HG03571 (cell line): ENCODE measurements around the gene GDF7.

ENCODE experiments used
- ATAC-seq: cut with Tn5 transposase; IDR thresholded peaks from one replicate; pipeline ENCODE4 v1.9.1; 2021; ENCODE audit not compliant: unreplicated experiment

The GDF7 gene

GRCh38 chr2:20660506-20661420 is 6.2 kb upstream of the GDF7 start:
- no peak for ATAC-seq

DNA sequence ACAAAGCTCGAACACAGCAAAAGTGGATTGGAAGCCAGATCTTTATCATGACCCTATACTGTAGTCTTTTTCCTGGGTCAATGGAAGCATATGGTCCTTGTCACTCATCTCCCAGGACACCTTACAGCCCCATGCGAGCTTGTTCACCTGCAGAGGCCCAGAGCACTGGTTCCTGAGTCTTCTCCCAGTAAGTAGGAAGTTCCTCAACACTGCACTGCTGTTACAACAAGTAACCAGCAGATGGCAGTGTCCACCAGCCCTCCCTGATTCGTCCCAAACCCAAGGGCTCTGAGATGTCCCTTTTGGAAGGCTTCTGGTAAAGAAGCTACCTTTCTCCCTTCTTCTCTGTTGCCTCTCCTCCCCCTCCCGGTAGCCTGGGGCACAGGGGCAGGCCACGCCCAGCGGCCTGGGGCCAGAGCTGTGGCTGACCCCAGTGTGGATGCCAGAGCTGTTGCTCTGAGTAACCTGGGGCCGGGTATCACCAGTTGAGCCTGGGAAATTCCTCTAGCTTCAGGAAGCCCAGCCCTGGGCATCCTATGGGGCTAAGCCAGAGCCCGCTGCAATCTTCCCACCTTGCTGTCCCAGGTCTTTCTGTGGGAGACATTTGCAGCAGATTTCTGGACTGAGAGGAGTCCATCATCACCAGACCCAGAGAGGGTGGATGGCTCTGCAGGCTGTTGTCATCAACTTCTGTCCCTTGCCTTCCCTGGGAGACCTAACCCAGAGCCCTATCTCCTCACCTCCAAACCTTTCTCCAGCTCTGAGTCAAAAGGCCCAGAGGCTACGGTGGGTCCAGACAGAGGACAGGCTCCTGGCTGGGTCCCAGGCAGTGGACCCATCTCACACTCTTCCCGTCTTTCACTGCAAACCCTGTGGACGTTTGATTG is 5.3 kb upstream of the GDF7 start:
- peak; percentile 65 for ATAC-seq

- no peak for ATAC-seq
These were observed 4.5 kb upstream of the GDF7 start for GRCh38 chr2:20662308-20662937.

DNA sequence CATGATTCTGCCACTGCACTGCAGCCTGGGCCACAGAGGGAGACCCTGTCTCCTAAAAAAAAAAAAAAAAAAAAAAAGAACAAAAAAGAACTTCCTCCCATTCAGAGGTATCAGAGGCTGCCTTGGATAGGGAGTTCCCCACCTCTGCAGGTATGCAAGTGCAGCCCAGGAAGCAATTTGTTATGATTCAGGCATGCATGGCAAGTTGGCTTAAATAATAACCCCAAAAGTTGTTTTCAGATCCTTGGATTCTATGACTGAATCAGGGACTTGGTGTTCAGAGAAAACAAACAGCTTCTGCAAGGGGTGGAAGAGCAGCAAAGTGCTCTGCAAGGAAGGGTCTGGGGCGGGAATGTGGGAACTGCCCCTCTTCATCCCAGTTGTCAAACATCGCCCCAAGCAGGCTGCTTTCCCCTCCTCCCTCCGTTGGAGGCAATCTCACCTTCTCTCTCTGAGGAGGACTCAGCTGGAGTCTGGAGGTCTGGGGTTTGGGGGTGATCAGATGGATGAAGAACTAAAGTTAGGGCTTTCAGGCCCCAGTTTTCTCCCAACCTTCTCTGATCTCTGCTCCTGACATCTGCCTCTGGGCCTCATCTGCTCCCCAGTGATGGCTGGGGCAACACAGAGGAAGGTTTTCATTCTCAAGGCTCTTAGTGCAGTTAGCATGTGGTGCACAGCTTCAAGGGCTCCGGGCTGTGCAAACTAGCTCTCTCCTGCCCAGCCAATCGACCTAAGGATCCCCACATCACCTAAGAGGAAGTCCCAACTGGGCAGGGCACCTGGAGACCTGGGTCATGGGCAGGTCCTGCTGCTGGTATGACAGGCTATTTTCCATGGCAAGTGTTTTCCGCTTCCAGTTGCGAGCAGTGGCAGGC is 3.5 kb upstream of the GDF7 start:
- ATAC-seq: no peak

GRCh38 chr2:20664071-20664390 is 2.9 kb upstream of the GDF7 start:
- ATAC-seq: no peak

- ATAC-seq: no peak
These were observed 2.3 kb upstream of the GDF7 start for GRCh38 chr2:20664431-20665242.

GRCh38 chr2:20665243-20666004 is 1.5 kb upstream of the GDF7 start:
- no peak for ATAC-seq

DNA sequence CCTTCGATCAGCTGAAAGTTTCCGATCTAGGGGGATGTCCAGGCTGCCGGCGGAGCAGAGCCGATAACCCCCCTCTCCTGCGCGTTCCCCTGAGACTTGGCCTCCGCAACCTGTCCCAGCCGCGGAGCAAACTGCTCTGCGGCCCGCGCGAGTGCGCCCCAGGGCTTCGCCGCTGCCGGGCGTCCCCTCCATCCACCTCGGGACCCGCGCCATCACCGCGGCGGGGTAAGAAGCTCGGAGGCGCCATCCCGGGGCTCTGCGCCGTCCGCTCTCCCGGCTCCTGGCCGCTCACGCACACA is 990 bp upstream of the GDF7 start:
- no peak for ATAC-seq

DNA sequence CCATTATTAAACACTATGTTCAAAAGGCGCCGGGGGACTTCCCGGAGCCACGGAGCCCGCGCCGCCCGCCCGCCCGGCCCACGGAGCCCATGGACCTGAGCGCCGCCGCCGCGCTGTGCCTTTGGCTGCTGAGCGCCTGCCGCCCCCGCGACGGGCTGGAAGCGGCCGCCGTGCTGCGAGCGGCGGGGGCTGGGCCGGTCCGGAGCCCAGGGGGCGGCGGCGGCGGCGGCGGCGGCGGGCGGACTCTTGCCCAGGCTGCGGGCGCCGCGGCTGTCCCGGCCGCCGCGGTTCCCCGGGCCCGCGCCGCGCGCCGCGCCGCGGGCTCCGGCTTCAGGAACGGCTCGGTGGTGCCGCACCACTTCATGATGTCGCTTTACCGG is 197 bp downstream of the GDF7 start:
- no peak for ATAC-seq

DNA sequence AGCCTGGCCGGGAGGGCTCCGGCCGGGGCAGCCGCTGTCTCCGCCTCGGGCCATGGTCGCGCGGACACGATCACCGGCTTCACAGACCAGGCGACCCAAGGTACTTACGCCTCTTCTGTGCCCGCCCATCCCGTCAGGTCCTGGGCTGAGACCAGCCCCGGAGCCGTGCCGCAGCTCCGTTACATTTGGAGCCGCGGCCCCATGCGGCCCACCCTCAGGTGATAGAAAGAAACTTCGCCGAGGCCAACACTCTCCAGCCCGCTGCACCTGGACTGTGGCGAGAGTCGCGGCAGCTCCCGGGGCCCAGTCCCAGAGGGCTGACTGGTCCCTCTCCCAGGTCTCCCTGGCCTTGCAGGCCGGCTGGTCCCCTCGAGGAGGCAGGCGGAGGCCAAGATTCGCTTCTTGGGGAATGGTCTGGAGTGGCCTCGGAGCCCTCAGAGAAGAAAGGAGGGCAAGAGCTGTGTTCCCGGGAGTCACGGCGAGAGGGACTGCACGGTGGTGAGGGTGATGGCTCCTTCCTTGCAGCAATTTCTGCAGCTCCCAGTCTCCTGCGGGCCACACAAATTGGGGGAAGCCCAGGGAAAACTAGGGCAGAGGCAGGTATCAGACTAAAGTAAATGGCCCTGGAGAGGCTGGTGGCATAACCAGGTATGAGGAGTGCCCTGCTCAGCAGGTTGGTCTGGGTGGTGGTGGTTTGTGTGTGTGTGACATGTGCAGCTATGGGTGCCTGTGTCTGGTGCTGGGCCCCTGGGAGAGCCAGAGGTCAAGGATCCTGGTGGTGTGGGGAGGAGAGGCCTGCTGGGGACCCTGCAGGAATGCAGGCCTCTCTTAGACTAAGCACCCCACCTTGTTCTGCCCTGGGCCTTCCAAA is 822 bp downstream of the GDF7 start:
- ATAC-seq: no peak

DNA sequence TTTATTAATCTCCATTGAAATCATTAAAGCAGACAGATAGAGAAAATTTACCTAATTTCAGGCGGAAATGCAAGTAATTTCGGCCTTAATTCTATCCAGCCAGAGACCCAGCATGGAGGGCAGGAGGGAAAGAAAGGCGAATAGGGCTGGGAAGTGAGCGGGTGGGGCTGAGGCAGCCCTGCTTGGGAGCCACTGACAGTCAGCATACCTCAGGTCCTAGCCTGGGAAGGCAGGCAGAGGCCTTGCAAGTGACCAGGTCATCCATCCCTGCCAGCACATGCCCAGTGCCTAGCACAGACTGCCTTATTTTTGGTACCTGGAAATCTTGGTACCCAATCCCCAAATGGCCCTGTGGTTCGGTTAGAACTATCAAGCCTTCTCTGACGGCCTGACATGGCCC is 1.5 kb downstream of the GDF7 start:
- no peak for ATAC-seq

DNA sequence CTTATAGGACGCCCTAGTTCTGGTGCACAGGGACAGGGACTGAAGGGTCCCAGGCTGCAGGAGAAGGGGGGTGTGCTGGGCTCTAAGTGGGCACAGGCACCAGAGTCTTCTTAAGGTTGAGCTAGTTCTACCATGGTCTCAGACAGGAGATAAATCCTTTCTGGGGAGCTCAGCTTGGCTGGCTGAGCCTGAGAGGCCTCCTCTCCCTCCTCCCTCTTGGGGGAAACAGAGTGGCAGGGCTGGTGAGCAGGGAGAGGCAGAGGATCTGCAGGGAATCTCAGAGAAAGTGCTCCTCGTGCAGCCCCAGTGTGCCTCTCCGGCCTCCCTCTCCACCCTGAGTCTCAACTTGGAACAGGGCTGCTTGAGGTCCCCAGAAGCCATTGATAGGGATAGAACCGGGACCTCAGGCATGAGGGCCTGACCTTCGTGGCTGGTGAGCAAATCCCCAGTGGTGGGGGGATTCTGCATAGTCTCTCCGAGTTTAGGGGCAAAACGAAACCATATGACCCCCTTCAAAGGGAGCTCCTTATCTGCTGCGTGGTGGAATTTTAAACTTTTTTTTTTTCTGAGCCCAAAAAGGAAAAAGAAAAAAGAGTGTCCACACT is 2.0 kb downstream of the GDF7 start:
- no peak for ATAC-seq

- no peak for ATAC-seq
These were observed 2.8 kb downstream of the GDF7 start for GRCh38 chr2:20669562-20670314.

DNA sequence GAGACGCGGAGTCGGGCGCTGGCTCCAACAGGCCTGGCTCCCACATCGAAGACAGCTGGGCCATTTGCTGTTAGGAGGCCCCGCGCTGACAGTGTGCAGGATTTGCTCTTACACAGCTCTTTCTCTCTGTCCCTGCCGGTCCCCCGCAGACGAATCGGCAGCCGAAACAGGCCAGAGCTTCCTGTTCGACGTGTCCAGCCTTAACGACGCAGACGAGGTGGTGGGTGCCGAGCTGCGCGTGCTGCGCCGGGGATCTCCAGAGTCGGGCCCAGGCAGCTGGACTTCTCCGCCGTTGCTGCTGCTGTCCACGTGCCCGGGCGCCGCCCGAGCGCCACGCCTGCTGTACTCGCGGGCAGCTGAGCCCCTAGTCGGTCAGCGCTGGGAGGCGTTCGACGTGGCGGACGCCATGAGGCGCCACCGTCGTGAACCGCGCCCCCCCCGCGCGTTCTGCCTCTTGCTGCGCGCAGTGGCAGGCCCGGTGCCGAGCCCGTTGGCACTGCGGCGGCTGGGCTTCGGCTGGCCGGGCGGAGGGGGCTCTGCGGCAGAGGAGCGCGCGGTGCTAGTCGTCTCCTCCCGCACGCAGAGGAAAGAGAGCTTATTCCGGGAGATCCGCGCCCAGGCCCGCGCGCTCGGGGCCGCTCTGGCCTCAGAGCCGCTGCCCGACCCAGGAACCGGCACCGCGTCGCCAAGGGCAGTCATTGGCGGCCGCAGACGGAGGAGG is 3.5 kb downstream of the GDF7 start:
- ATAC-seq: no peak

DNA sequence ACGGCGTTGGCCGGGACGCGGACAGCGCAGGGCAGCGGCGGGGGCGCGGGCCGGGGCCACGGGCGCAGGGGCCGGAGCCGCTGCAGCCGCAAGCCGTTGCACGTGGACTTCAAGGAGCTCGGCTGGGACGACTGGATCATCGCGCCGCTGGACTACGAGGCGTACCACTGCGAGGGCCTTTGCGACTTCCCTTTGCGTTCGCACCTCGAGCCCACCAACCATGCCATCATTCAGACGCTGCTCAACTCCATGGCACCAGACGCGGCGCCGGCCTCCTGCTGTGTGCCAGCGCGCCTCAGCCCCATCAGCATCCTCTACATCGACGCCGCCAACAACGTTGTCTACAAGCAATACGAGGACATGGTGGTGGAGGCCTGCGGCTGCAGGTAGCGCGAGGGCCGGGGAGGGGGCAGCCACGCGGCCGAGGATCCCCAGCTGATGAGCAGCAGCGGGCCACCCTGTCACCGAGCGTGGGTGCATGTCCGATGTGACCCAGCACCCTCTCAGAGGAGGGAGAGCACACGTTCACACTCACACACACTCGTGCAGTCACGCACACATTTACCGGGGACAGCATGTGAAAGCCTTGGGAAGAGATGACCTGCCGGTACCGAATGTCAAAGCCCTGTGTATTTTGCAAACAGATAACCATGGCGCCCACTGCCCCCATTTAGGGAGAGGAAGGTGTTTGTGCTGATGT is 4.2 kb downstream of the GDF7 start:
- ATAC-seq: no peak

DNA sequence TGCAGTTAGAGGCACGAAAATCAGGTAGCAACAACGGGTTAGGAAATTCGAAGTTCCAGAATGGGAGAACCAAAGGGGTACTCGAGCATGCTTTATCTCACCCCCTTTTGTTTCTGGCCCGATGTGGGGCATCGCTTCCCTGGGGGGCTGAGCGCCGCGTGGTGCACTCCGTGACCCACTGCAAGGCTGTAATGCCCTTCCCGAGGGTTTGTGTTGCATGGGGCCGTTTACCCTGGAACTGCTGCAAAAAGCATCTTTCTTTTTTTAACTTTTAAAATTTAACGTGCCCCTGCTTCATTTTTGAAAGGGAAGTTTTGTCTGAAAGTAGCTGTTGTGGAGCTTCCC is 4.8 kb downstream of the GDF7 start:
- ATAC-seq: no peak
